ENCODE measurements around the gene CRYBB2.

- TF ChIP-seq CTCF (IDR thresholded peaks at IDR 0.05) (no peak), POLR2AphosphoS5 (IDR thresholded peaks at IDR 0.05; ENCODE audit: low read depth, low read length) (no peak)
Observed at GRCh38 chr22:25213221-25213620, 6.2 kb upstream of the CRYBB2 start.
